VCaP (cell line): ENCODE measurements around the gene PFKFB2.

Experiments
- H3K27ac ChIP-seq: fragments of 450-650 bp; 2 replicates; pipeline ENCODE4 v1.5.1; 2017
- TF ChIP-seq, protein P1 (sequence below): fragments of 450-650 bp; conservative IDR thresholded peaks from 2 replicates; pipeline ENCODE4 v1.5.1; 2017; ENCODE audit warnings: mild to moderate bottlenecking, moderate library complexity

Gene PFKFB2

GRCh38 chr1:207009945-207010344 lies 43.1 kb upstream of the PFKFB2 start:
- H3K27ac ChIP-seq, result peak overlapping the region; percentile 70
- TF ChIP-seq, protein P1, sequence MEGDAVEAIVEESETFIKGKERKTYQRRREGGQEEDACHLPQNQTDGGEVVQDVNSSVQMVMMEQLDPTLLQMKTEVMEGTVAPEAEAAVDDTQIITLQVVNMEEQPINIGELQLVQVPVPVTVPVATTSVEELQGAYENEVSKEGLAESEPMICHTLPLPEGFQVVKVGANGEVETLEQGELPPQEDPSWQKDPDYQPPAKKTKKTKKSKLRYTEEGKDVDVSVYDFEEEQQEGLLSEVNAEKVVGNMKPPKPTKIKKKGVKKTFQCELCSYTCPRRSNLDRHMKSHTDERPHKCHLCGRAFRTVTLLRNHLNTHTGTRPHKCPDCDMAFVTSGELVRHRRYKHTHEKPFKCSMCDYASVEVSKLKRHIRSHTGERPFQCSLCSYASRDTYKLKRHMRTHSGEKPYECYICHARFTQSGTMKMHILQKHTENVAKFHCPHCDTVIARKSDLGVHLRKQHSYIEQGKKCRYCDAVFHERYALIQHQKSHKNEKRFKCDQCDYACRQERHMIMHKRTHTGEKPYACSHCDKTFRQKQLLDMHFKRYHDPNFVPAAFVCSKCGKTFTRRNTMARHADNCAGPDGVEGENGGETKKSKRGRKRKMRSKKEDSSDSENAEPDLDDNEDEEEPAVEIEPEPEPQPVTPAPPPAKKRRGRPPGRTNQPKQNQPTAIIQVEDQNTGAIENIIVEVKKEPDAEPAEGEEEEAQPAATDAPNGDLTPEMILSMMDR, result no peak

GRCh38 chr1:207010726-207011125 lies 42.3 kb upstream of the PFKFB2 start:
- TF ChIP-seq, protein P1, result no peak
- H3K27ac ChIP-seq, result peak overlapping the region; percentile 70

DNA sequence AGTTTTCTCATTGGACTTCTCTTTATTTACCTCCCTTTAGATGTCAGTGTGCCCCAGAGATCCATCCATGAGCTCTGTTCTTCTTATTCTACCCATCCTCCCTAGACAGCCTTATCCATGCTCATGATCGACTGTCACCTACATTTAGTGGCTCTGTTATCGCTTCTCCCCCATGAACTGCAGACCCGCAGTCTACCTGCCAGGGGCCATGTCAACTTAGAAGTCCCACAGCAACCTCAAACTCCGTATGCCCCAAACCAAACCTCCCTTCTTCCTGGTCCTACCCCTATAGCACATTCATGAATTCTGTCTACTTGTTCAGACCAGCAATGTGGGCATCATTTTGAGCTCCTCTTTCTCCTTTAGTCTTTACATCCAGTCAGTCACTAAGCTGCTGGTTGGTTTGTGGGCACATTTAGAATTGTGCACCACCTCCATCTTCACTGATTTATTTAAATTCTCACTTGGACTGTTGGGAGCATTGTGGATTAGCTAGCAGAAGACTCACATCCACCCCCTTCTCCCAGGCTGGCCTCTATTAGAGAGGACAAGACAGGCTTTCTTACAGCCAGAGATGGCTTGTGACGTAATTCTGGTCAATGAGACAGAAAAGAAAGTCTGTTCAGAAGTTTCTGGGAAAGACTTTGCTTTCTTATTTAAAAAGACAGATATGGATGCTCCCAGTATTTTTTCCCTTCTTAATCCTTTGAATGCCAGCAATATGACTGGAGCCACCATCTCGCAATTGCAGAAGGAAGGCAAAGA lies 39.6 kb upstream of the PFKFB2 start:
- H3K27ac ChIP-seq, result no peak overlapping the region
- TF ChIP-seq, protein P1, result no peak

DNA sequence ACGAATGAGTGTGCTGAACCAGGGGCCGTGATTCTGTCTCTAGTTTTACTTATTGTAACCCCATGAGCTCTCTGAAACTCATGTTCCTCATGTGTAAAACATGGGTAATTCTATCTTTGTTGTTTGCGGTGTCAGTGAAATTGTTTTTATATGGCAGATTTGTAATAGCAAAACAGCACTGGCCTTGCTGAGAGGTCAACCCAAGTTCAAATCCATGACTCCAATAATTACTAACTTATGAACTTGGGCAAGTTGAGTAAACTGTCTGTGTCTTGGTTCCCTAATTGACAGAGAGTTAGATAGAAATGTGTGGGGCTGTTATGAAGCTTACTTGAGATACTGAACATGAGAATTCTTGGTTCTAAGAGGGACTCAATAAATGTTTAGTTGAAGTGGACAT lies 38.3 kb upstream of the PFKFB2 start:
- TF ChIP-seq, protein P1, result no peak
- no peak overlapping the region for H3K27ac ChIP-seq

DNA sequence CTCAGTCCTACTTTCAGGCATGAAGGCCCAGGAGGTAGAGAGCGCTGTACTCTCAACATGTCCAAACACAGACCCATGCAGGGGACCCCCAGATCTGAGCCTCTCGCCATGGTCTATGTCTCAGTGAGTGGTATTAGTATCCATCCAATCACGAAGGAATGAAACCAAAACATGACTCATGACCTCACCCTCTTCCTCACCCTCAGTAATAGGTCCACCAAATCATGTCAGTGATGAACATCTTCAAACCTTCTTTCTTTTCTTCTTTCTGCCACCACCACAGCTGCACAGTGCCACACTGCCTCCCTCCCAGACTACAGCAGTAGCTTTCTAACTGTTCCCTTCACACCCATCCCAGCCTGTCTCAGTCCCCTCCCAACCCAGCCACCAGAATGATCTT lies 37.3 kb upstream of the PFKFB2 start:
- TF ChIP-seq, protein P1, result no peak
- H3K27ac ChIP-seq, result no peak overlapping the region

DNA sequence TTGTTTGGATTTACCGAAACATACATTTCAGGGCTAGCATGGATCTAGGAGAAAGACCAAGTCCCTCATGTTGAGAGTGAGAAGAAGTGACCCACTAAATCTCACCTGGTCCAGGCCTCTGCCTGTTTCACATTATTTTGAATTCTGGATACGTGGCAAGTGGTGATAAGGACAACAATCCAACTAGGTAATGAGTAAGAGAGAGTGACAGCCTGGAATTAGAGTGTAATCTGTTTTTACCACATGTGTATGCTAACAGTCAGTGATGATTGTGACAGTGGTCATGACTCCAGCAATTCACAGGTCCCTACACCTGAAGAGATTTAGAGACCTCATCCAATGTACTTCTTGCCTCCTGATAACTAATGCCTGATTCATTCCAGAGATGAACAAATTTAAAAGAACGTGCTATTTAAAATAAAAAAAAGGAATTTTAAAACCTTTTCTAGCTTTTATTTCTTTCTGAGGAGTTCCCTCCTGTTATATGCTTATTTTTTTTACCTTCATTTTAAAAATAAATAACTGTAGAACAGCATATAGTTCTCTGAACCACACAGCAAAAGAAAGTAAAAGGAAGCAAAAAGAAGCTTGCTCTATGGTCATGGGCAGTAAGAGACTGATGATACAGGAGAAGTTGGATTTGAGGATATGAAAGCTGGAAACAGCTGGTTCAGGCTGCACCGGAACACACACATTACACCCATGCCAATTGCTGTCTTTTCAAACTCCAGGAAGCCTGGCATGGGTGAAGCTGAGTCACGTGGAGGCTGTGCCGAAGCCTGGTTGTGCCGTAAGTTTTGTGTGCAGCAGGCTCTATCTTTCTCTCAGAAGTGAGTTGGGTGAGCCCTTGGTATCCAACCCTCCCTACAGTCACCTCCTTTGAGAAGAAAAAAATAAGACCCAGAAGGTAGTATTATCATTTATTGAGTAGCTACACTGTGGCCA lies 35.2 kb upstream of the PFKFB2 start:
- H3K27ac ChIP-seq, result peak overlapping the region; percentile 100
- TF ChIP-seq, protein P1, result no peak

DNA sequence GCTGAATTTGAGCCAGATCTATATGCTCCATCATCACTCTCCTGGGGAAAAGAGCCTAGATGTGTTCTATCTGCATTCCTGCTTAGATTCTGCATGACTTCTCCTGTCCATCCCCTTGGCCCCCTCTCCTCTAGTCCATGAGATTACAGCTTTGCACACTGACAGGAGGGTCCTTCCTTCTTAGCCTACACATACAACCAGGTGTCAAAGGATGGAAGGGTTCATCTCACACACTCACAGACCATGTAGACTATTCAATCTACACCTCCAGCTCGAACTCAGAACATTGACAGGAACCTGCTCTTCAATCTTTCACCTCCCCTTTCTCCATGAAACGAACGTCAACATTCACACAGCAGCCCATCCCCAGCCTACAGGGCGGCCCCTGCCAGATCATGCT lies 34.4 kb upstream of the PFKFB2 start:
- H3K27ac ChIP-seq, result peak overlapping the region; percentile 100
- TF ChIP-seq, protein P1, result no peak
